HepG2 (cell line): Measurements from ENCODE around the gene DOCK9. TPM values are rescaled to one million over a fixed set of nuclear protein-coding genes. Genes with fewer than 3 reads are reported as not detected.

ENCODE experiments used
- ATAC-seq: fragments of 200-7000 bp; cut with Tn5 transposase; 3 replicates; pipeline ENCODE4 v1.9.1; 2020; ENCODE audit warnings: mild to moderate bottlenecking, moderate library complexity
- BruUV-seq: library from RNA; stranded (reverse); fragments of 400-500 nt; replicated peaks from 2 replicates; lab custom pipeline; 2021; lab: Mats Ljungman, UMichigan
- CTCF ChIA-PET: fragments of 300-600 bp; formaldehyde crosslinking; extraction: SDS; loops from one replicate; lab custom pipeline; 2021; ENCODE audit warnings: low total read pairs, inconsistent platforms, low intra/inter-chr PET ratio; lab: Yijun Ruan, JAX
- POLR2A ChIA-PET: fragments of 350-600 bp; sonication (Branson Sonifier 250); formaldehyde crosslinking; loops from one replicate; lab custom pipeline; 2020; ENCODE audit warnings: antibody characterized with exemption, inconsistent platforms; lab: Yijun Ruan, JAX
- DNase-seq: peaks from one replicate; pipeline ENCODE4 v3.0.0-alpha.2; 2015; ENCODE audit warnings: low spot score
- FAIRE-seq: peaks from 3 replicates; lab custom pipeline; 2011; peaks lifted over from hg19 to GRCh38; lab: Jason Lieb, UNC
- H2AFZ ChIP-seq: one replicate; pipeline ENCODE4 v1.6.1; 2011; ENCODE audit warnings: low read length, inconsistent platforms
- H3K27ac ChIP-seq: fragments of 300-600 bp; 3 replicates; pipeline ENCODE4 v1.8.0; 2011; ENCODE audit warnings: mixed run types, mild to moderate bottlenecking, mixed read lengths, low read length, inconsistent platforms; ENCODE audit not compliant: insufficient read depth; ENCODE audit errors: extremely low read length
- H3K27me3 ChIP-seq, 2 experiments: fragments of 200-600 bp in 1 of 2; 2 replicates in 1 of 2; 3 replicates in 1 of 2; pipeline versions ENCODE4 v1.6.0 to v1.8.0; 2011; ENCODE audit warnings: low read length in 2 of 2, mild to moderate bottlenecking in 2 of 2, moderate library complexity in 2 of 2, inconsistent platforms in 1 of 2; ENCODE audit not compliant: insufficient read depth in 2 of 2, control insufficient read depth in 1 of 2
- H3K36me3 ChIP-seq, 2 experiments: fragments of 200-600 bp in 1 of 2; replicated peaks in 1 of 2; 2 replicates in 1 of 2; 3 replicates in 1 of 2; pipeline versions ENCODE4 v1.5.1 to v1.8.0; 2011; ENCODE audit warnings: low read length in 2 of 2, inconsistent platforms in 1 of 2; ENCODE audit not compliant: insufficient read depth in 2 of 2, control insufficient read depth in 1 of 2
- H3K4me1 ChIP-seq: 2 replicates; pipeline ENCODE4 v1.5.1; 2012; ENCODE audit warnings: low read length, inconsistent platforms; ENCODE audit not compliant: insufficient read depth
- H3K4me2 ChIP-seq: 2 replicates; pipeline ENCODE4 v1.6.0; 2011; ENCODE audit warnings: low read depth, low read length, inconsistent platforms
- H3K4me3 ChIP-seq, 3 experiments: fragments of 200-600 bp in 1 of 3; sonication (generic), shearing (Covaris generic) in 1 of 3; replicated peaks in 1 of 3; 2 replicates each; pipeline ENCODE4 v1.5.1; 2011 to 2016; ENCODE audit warnings: low read length in 3 of 3, inconsistent platforms in 2 of 3, low read depth in 2 of 3, mild to moderate bottlenecking in 2 of 3, control low read depth in 1 of 3, mixed read lengths in 1 of 3; ENCODE audit not compliant: insufficient read depth in 1 of 3
- H3K79me2 ChIP-seq: one replicate; pipeline ENCODE4 v1.6.1; 2011; ENCODE audit warnings: low read length, inconsistent platforms; ENCODE audit not compliant: insufficient read depth
- H3K9ac ChIP-seq: 2 replicates; pipeline ENCODE4 v1.6.0; 2011; ENCODE audit warnings: mild to moderate bottlenecking, low read depth, low read length, inconsistent platforms; ENCODE audit not compliant: insufficient read depth
- H3K9me3 ChIP-seq: 2 replicates; pipeline ENCODE4 v1.5.1; 2012; ENCODE audit warnings: mild to moderate bottlenecking, low read length
- H4K20me1 ChIP-seq: 2 replicates; pipeline ENCODE4 v1.6.0; 2011; ENCODE audit warnings: inconsistent platforms, mild to moderate bottlenecking, low read length, moderate library complexity; ENCODE audit not compliant: insufficient read depth
- ATRX ChIP-seq: sonication (generic); formaldehyde crosslinking; IDR thresholded peaks from 2 replicates; pipeline ENCODE4 v1.4.0; 2020; ENCODE audit warnings: missing genetic modification reagents, borderline replicate concordance
- GATAD1 ChIP-seq: IDR thresholded peaks from 2 replicates; pipeline ENCODE4 v1.6.1; 2016; ENCODE audit warnings: missing genetic modification reagents, missing compliant biosample characterization
- GMEB2 ChIP-seq: IDR thresholded peaks from 2 replicates; pipeline ENCODE4 v1.6.1; 2016; ENCODE audit warnings: missing biosample characterization, missing genetic modification reagents, low read depth
- HIVEP1 ChIP-seq: sonication (generic); formaldehyde crosslinking; IDR thresholded peaks from 2 replicates; pipeline ENCODE4 v1.4.0; 2020; ENCODE audit warnings: mild to moderate bottlenecking, missing genetic modification reagents
- SRY ChIP-seq: sonication (generic); formaldehyde crosslinking; IDR thresholded peaks from 2 replicates; pipeline ENCODE4 v1.8.0; 2022; ENCODE audit warnings: mild to moderate bottlenecking, missing genetic modification reagents
- THAP11 ChIP-seq: IDR thresholded peaks from 2 replicates; pipeline ENCODE4 v1.6.1; 2016; ENCODE audit warnings: missing biosample characterization, missing genetic modification reagents
- TMF1 ChIP-seq: sonication (generic); formaldehyde crosslinking; IDR thresholded peaks from 2 replicates; pipeline ENCODE4 v1.8.1; 2022; ENCODE audit warnings: low read depth, missing genetic modification reagents
- TSC22D2 ChIP-seq: sonication (generic); formaldehyde crosslinking; IDR thresholded peaks from 2 replicates; pipeline ENCODE4 v1.5.1; 2020; ENCODE audit warnings: missing genetic modification reagents, mild to moderate bottlenecking, borderline replicate concordance
- ZSCAN25 ChIP-seq: sonication (generic); formaldehyde crosslinking; IDR thresholded peaks from 2 replicates; pipeline ENCODE4 v1.8.0; 2022; ENCODE audit warnings: mild to moderate bottlenecking, missing genetic modification reagents
- WGBS: methylation state at CpG from one replicate; pipeline ENCODE4 v1.1.6; 2017; ENCODE audit warnings: low lambda C conversion rate; 5-methylcytosine and 5-hydroxymethylcytosine counted together
- in situ Hi-C: cut with HindIII; loops from 2 replicates; pipeline ENCODE4 v1.10.0; 2017; ENCODE audit warnings: low pct_unique_long_range_greater_than_20kb; ENCODE audit not compliant: extremely low pct_ligation_motif_present
- intact Hi-C: fragments of 100-400 bp; cut with micrococcal nuclease; formaldehyde crosslinking; loops from one replicate; pipeline ENCODE4 v1.10.0; 2022; ENCODE audit not compliant: unreplicated experiment
- polyA plus RNA-seq, 8 experiments: library from polyadenylated mRNA; depleted of rRNA in 3 of 8; stranded (reverse) in 7 of 8; unstranded in 1 of 8; fragments of >200 nt; fragmentation: Illumina TruSeq in 4 of 8; extraction: Trizol in 4 of 8; gene quantifications; 2 replicates each; pipeline versions ENCODE4 v1.2.1 to v1.2.3, GENCODE V29; 2011 to 2016; ENCODE audit warnings: low read depth in 4 of 8, missing spikeins in 1 of 8, mixed read lengths in 1 of 8; ENCODE audit not compliant: insufficient read depth in 1 of 8
- total RNA-seq, 5 experiments: library from RNA; depleted of rRNA; stranded (reverse); fragments of >200 nt; fragmentation: Illumina TruSeq; extraction: Trizol; gene quantifications; 2 replicates each; pipeline ENCODE4 v1.2.3, GENCODE V29; 2016; ENCODE audit warnings: low read depth in 1 of 5

DOCK9 gene
- total and polyA plus RNA-seq, 2 of the 13 experiments (the other 11 are each of a cell fraction or from before 2014, with no cell fraction given): 0.44 to 0.97 TPM

GRCh38 chr13:98959786-98960605 lies 17.9 kb downstream of the DOCK9 start:
- POLR2A ChIA-PET: no interaction called here
- 67% methylated on average over 14 of the region's 14 CpGs for WGBS
- Histone ChIP-seq H3K79me2 (no peaks in the 10 kb centered on the region), H3K9ac (no peak overlapping the region), H3K4me2 (no peak overlapping the region), H3K27me3 (no peaks in the 10 kb centered on the region), H3K4me1 (peaks cover 5% of the 10 kb centered on the region; the same call in 1 of the 2 replicates), H2AFZ (no peak overlapping the region), H3K27ac (no peak overlapping the region), H4K20me1 (no peaks in the 10 kb centered on the region), H3K36me3 (no peaks in the 10 kb centered on the region), H3K4me3 (no peak overlapping the region), H3K9me3 (no peaks in the 10 kb centered on the region)
- DNase-seq: no peak
- intact Hi-C loops (no loop called here), in situ Hi-C loops (no loop called here)
- BruUV-seq: no TSS peak
- no peak for FAIRE-seq
- TF ChIP-seq SRY (CRISPR knock-in tag) (no peak), ZSCAN25 (CRISPR knock-in tag) (no peak), GMEB2 (CRISPR knock-in tag) (no peak), TMF1 (CRISPR knock-in tag) (no peak), GATAD1 (no peak), TSC22D2 (no peak), THAP11 (no peak), ATRX (CRISPR knock-in tag) (no peak), HIVEP1 (CRISPR knock-in tag) (no peak)
- ATAC-seq: no peak
- CTCF ChIA-PET: no interaction called here
